Measurements from ENCODE around the gene SDK1. TPM values are rescaled to one million over a fixed set of nuclear protein-coding genes. Genes with fewer than 3 reads are reported as not detected.

Gene SDK1
- total RNA-seq, 1 donor from 2014 or later = 0.26 TPM

DNA sequence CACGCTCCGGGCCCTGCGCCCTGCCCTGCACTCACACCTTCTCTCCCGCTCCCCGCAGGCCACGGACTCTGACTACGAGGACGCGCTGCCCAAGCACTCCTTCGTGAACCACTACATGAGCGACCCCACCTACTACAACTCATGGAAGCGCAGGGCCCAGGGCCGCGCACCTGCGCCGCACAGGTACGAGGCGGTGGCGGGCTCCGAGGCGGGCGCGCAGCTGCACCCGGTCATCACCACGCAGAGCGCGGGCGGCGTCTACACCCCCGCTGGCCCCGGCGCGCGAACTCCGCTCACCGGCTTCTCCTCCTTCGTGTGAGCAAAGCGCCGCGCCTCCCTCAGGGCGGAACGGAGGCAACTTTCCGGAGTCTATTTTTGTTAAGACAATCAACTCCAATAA is 964.0 kb downstream of the SDK1 start:
- Histone ChIP-seq H3K27me3 (ENCODE audit: control insufficient read depth, insufficient read depth, low read length) (no peaks in the 10 kb centered on the region), H3K36me3 (ENCODE audit: control insufficient read depth, insufficient read depth, low read length) (no peaks in the 10 kb centered on the region), H3K4me3 (ENCODE audit: low read depth, low read length) (no peak overlapping the region)
- FAIRE-seq = no peak
- no peak for DNase-seq (ENCODE audit: low read depth)
- TF ChIP-seq, protein P1, sequence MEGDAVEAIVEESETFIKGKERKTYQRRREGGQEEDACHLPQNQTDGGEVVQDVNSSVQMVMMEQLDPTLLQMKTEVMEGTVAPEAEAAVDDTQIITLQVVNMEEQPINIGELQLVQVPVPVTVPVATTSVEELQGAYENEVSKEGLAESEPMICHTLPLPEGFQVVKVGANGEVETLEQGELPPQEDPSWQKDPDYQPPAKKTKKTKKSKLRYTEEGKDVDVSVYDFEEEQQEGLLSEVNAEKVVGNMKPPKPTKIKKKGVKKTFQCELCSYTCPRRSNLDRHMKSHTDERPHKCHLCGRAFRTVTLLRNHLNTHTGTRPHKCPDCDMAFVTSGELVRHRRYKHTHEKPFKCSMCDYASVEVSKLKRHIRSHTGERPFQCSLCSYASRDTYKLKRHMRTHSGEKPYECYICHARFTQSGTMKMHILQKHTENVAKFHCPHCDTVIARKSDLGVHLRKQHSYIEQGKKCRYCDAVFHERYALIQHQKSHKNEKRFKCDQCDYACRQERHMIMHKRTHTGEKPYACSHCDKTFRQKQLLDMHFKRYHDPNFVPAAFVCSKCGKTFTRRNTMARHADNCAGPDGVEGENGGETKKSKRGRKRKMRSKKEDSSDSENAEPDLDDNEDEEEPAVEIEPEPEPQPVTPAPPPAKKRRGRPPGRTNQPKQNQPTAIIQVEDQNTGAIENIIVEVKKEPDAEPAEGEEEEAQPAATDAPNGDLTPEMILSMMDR (IDR thresholded peaks at IDR 0.05; ENCODE audit: insufficient read depth, low read length, severe bottlenecking) = no peak

DNA sequence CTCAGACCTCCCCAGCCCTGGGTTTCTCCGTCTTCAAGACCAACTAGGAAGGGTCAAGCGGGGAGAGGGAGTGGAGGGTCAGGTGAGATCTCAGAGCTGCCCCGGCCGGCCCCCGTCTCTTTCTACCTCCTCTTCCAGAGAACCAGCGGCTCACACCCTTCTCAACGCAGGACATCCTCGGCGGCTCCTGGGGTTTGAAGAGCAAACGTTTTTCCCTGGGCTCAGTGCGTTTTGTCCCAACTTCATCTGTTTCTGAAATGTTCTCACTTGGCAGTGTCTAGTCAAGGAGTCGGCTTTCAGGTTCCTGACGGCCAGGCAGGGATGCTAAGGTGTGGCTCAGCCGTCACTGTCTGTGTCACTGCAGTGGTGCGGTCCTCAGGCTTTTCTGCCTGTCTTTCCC is 964.6 kb downstream of the SDK1 start:
- Histone ChIP-seq H3K36me3 (ENCODE audit: control insufficient read depth, insufficient read depth, low read length) (no peaks in the 10 kb centered on the region), H3K4me3 (ENCODE audit: low read depth, low read length) (no peak overlapping the region), H3K27me3 (ENCODE audit: control insufficient read depth, insufficient read depth, low read length) (no peaks in the 10 kb centered on the region)
- FAIRE-seq = no peak
- TF ChIP-seq, protein P1 (IDR thresholded peaks at IDR 0.05; ENCODE audit: insufficient read depth, low read length, severe bottlenecking) = no peak
- DNase-seq (ENCODE audit: low read depth) = no peak

DNA sequence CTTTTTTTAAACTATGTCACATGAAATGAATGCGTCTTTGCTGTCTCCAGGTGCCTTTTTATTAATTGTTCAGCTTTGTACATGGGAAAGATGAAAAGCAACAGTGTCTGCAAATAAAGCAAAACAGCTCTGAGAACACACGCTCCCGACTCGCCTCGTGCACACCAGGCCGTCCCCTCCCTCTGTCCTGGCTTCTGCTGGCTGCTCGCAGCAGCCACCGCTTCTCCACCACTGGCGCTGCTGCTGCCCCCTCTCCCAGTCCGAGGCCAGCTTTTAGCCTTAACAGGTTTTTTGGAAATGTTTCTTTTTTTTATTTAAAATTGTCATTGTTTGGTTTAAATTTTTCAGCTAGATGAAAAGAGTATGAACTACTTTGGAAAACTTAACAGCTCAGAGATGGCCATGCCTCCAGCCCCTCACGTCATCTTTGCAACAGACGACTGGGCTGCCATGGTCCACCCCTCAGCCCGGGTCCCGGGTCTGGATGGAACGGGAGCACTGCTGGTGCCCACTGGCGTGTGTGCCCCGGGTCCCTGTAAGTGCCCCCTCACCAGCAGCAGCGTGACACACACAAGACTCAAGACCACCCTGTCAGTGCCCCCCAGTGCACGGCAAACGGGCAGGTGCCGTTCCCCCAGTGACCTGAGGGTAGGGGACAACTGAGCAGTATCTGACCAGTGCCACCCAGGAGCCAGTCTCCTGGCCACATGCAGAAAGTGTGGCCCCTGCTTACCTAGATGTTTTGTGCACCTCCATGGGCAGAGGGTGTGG is 965.4 kb downstream of the SDK1 start:
- Histone ChIP-seq H3K4me3 (ENCODE audit: low read depth, low read length) (no peak overlapping the region), H3K36me3 (ENCODE audit: control insufficient read depth, insufficient read depth, low read length) (no peaks in the 10 kb centered on the region), H3K27me3 (ENCODE audit: control insufficient read depth, insufficient read depth, low read length) (no peaks in the 10 kb centered on the region)
- FAIRE-seq (no peak), DNase-seq (ENCODE audit: low read depth) (no peak)
- TF ChIP-seq, protein P1 (IDR thresholded peaks at IDR 0.05; ENCODE audit: insufficient read depth, low read length, severe bottlenecking) = no peak

DNA sequence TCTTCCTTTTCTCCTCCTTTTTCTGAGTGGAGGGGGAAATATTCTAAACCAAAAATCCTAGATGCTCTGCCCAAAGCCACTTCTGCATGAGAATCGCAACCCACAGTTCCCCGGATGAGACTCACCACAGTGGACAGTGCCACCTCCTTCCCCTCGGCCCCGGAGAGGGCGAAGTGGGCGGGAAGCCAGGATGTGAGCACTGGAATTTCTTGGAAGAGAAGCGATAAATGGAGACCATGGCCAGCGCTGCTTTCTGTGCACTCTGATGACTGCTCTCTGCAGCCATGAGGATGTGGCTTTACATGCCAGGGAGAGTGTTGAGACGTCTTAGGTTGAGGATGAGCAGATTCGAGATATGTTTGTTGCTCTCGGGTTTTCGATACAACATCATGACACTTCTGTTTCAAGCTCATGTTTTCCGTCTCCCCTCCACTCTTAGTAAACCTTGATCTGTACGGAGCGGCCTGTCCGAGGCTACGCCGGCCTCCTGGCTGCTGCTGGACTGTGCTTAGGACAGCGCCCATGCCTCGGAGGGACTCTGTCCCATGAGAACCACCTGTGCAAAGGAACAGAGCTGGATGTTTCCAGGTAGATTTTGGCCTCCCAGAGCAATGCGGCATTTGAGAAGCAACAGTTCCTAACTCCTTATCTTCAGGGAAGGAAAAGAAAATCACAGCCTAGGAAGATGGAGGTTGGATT is 966.4 kb downstream of the SDK1 start:
- no peak for FAIRE-seq
- Histone ChIP-seq H3K4me3 (ENCODE audit: low read depth, low read length) (no peak overlapping the region), H3K27me3 (ENCODE audit: control insufficient read depth, insufficient read depth, low read length) (no peaks in the 10 kb centered on the region), H3K36me3 (ENCODE audit: control insufficient read depth, insufficient read depth, low read length) (no peaks in the 10 kb centered on the region)
- no peak for DNase-seq (ENCODE audit: low read depth)
- TF ChIP-seq, protein P1 (IDR thresholded peaks at IDR 0.05; ENCODE audit: insufficient read depth, low read length, severe bottlenecking) = no peak

DNA sequence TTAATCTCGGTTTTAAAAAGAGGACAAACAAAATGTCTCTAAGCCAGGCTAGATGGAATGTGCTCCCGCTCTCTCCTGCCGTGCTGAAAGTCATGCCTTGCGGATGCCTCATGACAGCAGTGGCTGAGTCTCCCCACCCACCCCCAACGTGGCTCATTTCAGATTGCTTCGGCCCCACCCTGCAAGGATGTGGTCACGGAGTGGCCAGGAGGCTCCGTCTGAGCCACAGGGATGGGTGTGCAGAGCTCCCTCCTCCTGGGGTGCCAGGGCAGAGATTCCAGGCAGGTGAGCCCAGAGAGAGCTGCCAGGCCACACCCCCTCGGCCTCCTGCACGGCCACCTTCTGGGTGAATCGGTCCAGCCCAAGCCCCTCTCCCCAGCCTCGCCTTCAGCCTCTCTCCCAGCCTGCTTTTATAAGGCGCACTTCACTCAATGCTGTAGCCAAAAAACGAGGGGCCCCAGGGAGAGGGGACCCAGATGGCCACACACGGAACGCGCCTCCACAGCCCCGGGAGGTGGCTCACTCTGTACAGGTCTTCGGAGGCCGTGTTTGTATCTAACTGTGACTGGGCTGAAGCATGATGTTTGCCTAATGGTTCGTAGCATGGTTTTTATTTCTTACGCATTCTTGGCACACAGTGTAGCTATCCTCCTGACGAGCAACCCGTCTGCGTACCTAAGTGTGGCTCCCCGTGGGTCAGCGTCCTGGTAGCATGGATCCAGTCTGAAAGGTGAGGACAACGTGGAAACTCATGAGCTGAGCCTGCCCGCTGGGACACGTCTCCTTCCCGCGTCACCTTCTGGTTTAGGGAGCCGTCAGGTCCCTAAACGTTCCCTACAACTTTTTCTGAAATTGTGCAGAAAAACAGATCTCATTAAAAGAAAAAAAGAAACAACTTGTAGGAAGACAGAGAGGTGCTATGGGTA is 967.3 kb downstream of the SDK1 start:
- Histone ChIP-seq H3K27me3 (ENCODE audit: control insufficient read depth, insufficient read depth, low read length) (no peaks in the 10 kb centered on the region), H3K36me3 (ENCODE audit: control insufficient read depth, insufficient read depth, low read length) (no peaks in the 10 kb centered on the region), H3K4me3 (ENCODE audit: low read depth, low read length) (no peak overlapping the region)
- TF ChIP-seq, protein P1 (IDR thresholded peaks at IDR 0.05; ENCODE audit: insufficient read depth, low read length, severe bottlenecking) = no peak
- DNase-seq (ENCODE audit: low read depth) (no peak), FAIRE-seq (no peak)
